T-helper 9 cell (primary cell): ENCODE data around the gene ATP13A1.
"Not testable (repeated sequence)": the region's sequence is repeated elsewhere in the genome, so short reads cannot be mapped to it uniquely, and the experiment has no call there.

Experiments
- DNase-seq: peaks from one replicate; pipeline ENCODE4 v3.0.0-alpha.2; 2020

ATP13A1 gene

DNA sequence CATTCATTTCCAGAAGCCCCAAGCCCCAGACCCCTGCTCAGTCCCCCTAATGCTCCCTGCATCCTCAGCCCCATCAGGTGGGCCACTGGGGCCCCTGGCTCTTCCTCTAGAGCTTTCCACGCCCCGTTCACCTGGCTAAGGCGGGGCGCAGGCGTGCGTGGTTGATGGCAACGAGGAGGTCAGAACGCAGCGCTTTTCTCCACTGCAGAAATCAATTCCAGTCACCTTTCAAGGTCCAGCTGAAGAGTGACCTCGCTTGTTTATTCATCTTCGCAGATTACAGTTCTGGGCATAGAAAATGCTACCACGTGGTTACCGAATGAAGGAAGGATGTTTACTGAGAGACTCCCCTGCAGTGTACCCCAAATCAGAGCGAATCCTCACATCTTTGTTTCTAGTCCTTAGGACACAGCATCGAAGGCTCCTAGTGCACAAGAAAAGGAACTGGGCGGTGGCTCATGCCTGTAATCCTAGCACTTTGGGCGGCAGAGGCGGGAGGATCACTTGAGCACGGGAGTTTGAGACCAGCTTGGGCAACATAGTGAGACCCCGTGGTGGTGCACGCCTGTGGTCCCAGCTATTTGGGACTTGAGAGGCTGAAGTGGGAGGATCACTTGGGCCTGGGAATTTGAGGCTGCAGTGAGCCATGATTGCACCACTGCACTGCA is 44.2 kb downstream of the ATP13A1 start:
- no peak for DNase-seq

DNA sequence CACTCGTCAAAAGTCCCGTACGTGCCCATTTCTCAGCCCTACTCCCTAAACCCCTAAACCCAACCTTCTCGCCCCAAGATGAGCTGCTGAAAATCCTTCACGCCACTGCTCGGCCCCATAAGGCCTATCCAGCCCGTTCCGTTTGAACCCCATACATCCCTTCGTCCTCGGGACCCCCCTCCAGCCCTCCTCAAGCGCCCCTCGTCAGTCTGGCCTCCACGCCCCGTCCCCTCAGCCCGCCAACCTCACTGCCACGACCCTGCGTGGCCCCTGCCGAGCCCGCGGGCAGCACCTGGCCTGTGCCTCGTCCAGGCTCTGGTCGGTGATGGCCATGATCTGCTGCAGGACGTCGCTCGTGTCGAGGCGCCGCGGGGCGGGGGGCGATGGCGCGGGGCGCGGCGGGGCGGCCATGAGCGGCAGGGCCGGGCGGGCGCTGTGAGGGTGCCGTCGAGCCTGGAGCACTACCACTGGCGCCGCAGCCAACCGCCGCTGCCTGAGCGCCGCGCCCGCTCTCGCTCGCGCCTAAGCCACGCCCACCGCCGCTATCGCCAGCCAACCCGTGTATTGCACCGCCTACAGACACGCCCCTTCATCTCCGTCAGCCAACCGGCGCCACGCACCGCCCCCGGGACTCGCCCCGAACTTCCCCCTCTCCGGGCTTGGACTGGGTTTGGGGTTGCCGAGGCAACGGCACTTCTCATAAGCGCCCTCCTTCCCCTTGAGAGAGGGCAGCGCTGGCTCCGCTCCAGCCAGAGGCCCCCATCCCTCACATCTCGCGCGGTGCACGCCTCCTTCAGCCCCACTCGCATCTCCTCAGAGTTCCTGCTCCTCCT is 45.0 kb downstream of the ATP13A1 start, which contains the start of gene PBX4:
TSS of gene PBX4 (minus strand) at position 469 of the 833 bp plus-strand sequence. CDS start at position 411, 58 bp downstream.
- DNase-seq = peak; percentile 99

DNA sequence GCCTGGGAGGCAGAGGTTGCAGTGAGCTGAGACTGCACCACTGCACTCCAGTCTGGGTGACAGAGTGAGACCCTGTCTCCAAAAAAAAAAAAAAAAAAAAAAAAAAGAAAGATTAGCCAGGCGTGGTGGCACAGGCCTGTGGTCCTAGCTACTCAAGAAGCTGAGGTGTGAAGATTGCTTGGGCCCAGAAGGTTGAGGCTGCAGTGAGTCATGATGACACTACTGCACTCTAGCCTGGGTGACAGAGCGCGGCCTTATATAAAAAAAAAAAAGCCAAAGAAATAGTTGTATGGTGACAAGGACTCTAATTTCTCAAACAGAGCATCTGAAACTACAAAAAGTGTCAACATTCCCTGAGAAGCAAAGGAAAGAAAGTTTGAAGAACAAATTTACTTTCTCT is 48.4 kb downstream of the ATP13A1 start:
- DNase-seq = peak; percentile 30

DNA sequence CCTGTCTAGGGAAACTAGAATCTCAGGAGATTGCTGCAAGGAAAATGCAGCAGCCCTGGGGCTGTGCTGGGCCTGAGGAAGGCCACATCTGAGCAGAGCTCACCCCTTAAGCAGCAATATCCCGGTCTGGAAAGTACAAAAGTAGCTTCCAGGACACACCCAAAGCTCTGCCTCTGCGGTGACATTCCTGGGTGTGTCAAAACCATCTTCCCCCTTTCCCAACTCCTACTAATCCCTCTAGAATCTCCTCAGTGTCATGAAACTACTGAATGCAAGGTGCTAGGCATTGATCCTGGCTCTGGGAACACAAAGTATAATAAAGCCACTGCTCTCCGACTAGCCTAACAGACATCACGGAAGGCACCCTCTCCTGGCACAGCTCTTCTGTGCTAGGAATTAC is 50.0 kb downstream of the ATP13A1 start:
- DNase-seq = no peak

DNA sequence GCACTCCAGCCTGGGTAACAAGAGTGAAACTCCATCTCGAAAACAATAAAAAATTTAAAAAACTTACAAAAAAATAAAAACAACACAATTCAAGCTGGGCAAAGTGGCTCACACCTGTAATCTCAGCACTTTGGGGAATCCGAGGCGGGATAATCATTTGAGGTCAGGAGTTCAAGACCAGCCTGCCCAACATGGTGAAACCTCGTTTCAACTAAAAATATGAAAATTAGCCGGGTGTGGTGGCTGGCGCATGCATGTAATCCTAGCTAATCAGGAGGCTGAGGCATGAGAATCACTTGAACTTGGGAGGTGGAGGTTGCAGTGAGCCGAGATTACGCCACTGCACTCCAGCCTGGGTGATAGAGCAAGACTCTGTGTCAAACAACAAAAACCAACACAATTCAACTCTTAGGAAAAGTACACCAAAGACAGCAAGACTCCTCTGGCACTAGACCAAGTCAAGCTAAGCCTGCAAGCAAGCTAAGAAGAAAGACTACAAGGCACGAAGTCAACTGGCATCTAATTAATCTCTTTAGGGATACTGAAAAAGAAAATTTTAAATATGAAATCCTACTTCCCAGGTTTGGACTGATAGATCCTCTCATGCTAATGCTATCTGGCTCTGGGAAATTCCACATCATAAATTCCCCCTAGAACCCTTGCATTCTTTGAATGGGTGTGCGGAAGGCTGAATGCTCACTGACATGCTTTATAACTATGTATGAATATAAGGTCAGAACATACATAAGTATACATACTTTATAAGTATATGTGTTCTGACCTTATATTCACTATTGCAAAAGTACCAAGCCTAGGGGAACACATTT is 52.9 kb downstream of the ATP13A1 start:
- DNase-seq = no peak

DNA sequence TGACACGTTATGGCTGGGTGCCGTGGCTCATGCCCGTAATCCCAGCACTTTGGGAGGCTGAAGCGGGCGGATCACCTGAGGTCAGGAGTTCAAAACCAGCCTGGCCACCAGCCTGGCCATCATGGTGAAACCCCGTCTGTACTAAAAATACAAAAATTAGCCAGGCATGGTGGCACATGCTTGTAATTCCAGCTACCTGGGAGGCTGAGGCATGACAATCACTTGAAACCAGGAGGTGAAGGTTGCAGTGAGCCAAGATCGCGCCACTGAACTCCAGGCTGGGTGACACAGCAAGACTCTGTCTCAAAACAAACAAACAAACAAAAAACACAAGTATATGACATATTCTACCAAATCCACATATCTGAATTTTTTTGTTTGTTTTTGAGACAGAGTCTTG is 56.8 kb downstream of the ATP13A1 start:
- DNase-seq = not testable (repeated sequence)

DNA sequence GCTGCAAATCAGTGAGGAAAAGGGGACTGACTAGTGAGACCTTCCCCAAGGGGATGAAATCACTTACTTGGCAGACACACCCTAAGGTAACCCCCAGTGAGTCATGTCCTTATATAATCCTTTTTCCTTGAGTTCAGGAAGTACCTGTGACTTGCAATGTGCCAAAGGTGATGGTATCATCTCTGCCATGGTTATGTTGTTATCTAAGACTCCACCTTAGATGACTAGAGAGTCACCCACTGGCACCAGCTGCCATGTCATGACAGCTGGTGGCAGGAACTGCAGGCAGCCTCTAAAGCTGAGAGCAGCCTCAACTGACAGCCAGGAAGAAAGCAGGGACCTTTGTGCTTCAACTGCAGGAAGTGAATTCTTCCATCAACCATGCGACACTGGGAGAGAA is 57.5 kb downstream of the ATP13A1 start:
- peak; percentile 45 for DNase-seq

DNA sequence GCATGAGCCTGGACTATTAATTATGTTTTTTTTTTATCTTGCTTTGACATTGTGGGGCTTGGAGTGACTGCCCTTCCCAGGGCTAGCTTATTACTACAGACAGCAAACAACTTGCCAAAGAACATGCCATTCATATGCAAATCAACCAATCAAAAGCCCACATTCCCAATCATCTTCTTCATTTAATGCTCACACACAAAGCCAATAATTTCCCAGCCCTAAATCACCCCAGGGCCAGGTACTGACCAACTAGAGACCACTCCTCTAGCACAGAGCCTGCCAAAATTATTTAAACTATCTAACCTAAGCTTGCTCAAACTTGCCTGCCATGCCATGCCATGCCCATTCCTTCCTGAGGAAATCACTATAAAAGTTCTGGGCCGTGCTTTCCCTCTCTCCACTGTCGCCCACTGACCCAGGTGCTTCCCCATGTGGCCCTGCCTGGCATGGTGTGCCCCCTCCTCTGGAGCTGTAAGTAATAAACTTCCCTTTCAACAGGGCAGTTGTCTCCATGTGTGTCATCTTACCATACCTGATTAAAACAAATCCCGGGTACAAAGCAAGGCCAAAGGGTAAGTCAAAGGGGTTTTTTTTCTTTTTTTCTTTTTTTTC is 60.7 kb downstream of the ATP13A1 start:
- DNase-seq = no peak

DNA sequence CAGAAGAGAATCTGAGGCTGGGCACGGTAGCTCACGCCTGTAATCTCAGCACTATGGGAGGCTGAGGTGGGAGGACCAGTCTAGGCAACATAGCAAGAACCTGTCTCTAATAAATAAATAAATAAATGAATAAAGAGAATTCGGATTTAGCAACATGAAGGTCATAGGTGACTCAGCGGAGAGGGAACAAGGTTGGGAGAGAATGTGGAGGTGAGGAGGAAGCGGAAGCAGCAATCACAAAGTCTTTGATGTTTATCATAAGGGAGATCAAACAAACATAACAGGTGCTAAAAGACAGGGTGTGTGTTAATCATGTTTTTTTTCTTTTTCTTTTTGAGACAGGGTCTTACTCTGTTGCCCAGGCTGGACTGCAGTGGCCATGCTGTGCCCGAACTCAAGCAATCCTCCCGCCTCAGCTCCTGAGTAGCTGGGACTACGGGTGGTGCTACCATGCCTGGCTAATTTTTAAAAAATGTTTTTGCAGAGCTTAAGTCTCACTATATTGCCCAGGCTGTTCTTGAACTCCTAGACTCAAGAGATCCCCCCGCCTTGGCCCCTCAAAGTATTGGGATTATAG is 61.3 kb downstream of the ATP13A1 start:
- no peak for DNase-seq

DNA sequence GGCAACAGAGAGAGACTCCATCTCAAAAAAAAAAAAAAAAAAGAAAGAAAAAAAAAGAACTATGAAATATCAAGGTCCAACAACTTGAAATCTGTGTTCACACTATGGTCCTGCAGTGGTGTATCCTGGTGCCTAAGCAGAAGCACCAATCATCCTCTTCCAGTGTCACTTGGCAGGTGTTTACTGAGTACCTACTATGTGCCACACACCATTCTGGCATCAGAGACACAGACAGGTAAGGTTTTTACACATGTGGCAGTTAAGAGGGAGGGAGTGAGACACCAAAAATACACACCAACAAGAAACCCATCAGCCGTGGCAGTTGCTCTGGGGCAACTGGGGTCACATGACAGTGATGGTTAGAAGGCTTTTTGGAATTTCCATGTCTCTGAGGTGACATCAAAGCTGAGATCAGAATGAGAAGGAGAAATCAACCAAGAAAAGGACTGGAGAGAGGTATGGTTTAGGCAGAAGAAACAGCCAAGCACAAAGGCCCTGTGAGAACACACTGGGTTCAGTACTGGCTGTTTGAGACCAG is 62.6 kb downstream of the ATP13A1 start:
- no peak for DNase-seq

DNA sequence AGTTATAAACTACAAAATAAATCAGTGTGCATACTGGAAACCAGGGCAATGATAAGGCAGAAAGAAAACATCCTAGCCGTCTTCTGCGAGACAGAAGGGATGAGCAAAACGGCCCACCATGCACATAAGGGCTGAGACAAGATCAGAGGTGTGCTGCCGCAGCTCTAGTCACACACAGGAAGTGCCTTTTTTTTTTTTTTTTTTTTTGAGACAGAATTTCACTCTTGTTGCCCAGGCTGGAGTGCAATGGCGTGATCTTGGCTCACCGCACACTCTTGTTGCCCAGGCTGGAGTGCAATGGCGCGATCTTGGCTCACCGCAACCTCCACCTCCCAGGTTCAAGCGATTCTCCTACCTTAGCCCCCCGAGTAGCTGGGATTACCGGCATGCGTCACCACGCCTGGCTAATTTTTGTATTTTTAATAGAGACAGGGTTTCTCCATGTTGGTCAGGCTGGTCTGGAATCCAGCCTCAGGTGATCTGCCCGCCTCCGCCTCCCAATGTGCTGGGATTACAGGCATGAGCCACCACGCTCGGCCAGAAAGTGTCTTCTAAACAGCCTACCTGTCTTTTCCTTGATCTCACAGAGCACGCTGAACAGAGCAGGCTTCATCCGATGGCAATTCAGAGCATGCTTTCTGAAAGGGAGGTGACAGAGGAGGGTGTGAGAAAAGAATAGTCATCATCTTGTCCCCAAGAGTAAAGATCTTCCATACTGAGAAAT is 64.6 kb downstream of the ATP13A1 start:
- DNase-seq = peak; percentile 56

DNA sequence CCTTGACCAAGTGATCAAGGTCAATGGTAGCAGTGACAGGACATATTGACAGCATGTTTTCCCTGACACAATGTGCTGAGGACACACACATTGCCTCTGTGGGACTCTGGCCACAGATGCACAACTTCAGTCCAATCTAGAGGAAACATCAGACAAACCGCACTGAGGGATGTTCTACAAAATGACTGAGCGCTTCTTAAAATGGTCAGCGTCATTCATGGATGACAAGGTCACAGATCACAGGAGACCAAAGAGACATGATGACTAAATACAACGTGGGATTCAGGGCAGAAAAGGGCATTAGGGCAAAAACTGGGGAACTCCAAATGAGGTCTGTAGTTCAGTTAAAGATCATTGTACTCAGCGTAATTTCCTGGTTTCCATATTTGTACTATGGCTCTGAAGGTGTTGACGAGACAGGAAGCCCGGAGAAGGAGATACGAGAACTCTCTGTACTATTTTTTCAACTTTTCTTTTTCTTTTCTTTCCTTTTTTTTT is 65.6 kb downstream of the ATP13A1 start:
- DNase-seq = peak; percentile 32
